GM19035 (cell line): ENCODE results near the gene AZI2.
A peak's percentile ranks its signal among the peaks of the same experiment; 100 is the strongest.

Source experiments
- ATAC-seq: cut with Tn5 transposase; IDR thresholded peaks from one replicate; pipeline ENCODE4 v1.9.1; 2021; ENCODE audit not compliant: unreplicated experiment

Gene AZI2

GRCh38 chr3:28348629-28349468 is at the start of gene AZI2, which contains the start of gene ZCWPW2:
Gene AZI2 (minus strand): TSS chr3:28348824. CDS start chr3:28340617, 8,207 bp downstream.
Gene ZCWPW2 (plus strand): TSS chr3:28348721. CDS start chr3:28413069, 64,348 bp downstream.
- ATAC-seq = peak; percentile 88

GRCh38 chr3:28388978-28389377 is 40.4 kb upstream of the AZI2 start:
- ATAC-seq = no peak

- no peak for ATAC-seq
These were observed 37.4 kb upstream of the AZI2 start for GRCh38 chr3:28386049-28386448.

- no peak for ATAC-seq
These were observed 27.8 kb upstream of the AZI2 start for GRCh38 chr3:28376424-28376823.

- peak; percentile 5 for ATAC-seq
These were observed 911 bp upstream of the AZI2 start for GRCh38 chr3:28349469-28350000.

GRCh38 chr3:28348265-28348628 is 377 bp downstream of the AZI2 start:
- ATAC-seq = no peak

- no peak for ATAC-seq
These were observed 1.0 kb downstream of the AZI2 start for GRCh38 chr3:28347374-28348264.

- ATAC-seq = no peak
These were observed 2.9 kb downstream of the AZI2 start for GRCh38 chr3:28345690-28346089.

GRCh38 chr3:28343144-28343543 is 5.5 kb downstream of the AZI2 start:
- no peak for ATAC-seq

- no peak for ATAC-seq
These were observed 11.4 kb downstream of the AZI2 start for GRCh38 chr3:28337230-28337629.

- ATAC-seq = no peak
These were observed 13.4 kb downstream of the AZI2 start for GRCh38 chr3:28335246-28335645.

- no peak for ATAC-seq
These were observed 14.1 kb downstream of the AZI2 start for GRCh38 chr3:28334552-28334951.

- ATAC-seq = no peak
These were observed 20.2 kb downstream of the AZI2 start for GRCh38 chr3:28328188-28329151.

GRCh38 chr3:28326458-28326926 is 22.1 kb downstream of the AZI2 start:
- ATAC-seq = peak; percentile 84

GRCh38 chr3:28322464-28322863 is 26.2 kb downstream of the AZI2 start:
- ATAC-seq = no peak

- ATAC-seq = no peak
These were observed 27.6 kb downstream of the AZI2 start for GRCh38 chr3:28320981-28321380.

- ATAC-seq = peak; percentile 88
These were observed 31.1 kb downstream of the AZI2 start for GRCh38 chr3:28317438-28318022.

GRCh38 chr3:28316226-28316625 is 32.4 kb downstream of the AZI2 start:
- no peak for ATAC-seq

- no peak for ATAC-seq
These were observed 32.9 kb downstream of the AZI2 start for GRCh38 chr3:28315711-28316110.

- no peak for ATAC-seq
These were observed 40.4 kb downstream of the AZI2 start for GRCh38 chr3:28308196-28308595.
